ENCODE results near the gene CCSER1. TPM values are rescaled to one million over a fixed set of nuclear protein-coding genes. Genes with fewer than 3 reads are reported as not detected.

The CCSER1 gene
- total and polyA plus RNA-seq, 2 of the 8 experiments (the other 6 are each of a cell fraction or from before 2014, with no cell fraction given): 0.26 to 0.84 TPM

DNA sequence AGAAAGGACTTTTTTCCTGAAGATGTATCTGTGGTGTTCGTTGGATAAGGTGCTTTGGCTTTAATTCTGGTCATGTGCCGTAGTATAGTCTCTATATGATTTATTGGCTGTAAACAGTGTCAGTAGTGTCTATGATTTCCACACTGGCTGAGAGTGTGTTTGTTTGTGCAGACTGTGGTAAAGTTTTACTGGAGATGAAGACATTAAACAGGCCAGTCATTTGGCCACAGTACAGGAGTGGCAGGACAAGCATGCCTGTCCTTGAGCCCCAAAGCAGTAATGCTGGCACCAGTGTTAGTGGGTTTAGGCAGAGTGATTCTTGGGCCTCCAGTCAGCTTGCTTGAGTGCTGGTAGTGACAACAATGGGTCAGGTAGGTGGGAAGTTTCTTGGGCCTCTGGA lies 1152.7 kb downstream of the CCSER1 start:
- no peaks in the 10 kb centered on the region for H3K23me2 ChIP-seq (ENCODE audit: low read depth, low read length)
- no peak overlapping the region for H3K27ac ChIP-seq (ENCODE audit: low read depth, low read length)
- no peak overlapping the region for H2BK120ac ChIP-seq (replicated peaks; ENCODE audit: low read depth, low read length)
- H3K4me1 ChIP-seq (replicated peaks in 1 of 4; ENCODE audit: control insufficient read depth in 3 of 4, insufficient read depth in 4 of 4, low read length in 3 of 4): peaks cover 0 to 4% (median 0%) of the 10 kb centered on the region in 4 experiments; a peak in 2 of 7 replicates
- no peak overlapping the region for H3K9ac ChIP-seq (replicated peaks in 1 of 4; ENCODE audit: extremely low read depth in 1 of 4, low read depth in 3 of 4, low read length in 3 of 4)
- H3K9me3 ChIP-seq (ENCODE audit: insufficient read depth in 2 of 2, low read depth in 1 of 2, low read length in 1 of 2): no peaks in the 10 kb centered on the region
- WGBS, 2 experiments (ENCODE audit: extremely low coverage in 1 of 2, insufficient coverage in 1 of 2, insufficient read length in 1 of 2, insufficient replicate concordance in 2 of 2, low coverage in 1 of 2, low lambda C conversion rate in 2 of 2, missing lambda C conversion rate in 1 of 2): 83% methylated on average over 2 of the region's 2 CpGs; no CpG with 5 or more reads in 1 of the 2 experiments
- H4K91ac ChIP-seq (replicated peaks; ENCODE audit: insufficient read length, low read length): no peak overlapping the region
- H3K79me1 ChIP-seq (ENCODE audit: low read depth, low read length): no peaks in the 10 kb centered on the region
- POLR2A ChIA-PET (ENCODE audit: partially characterized antibody): no interaction called here
- 0 out of 2 replicates have a peak overlapping the region, but pooled peaks have one; percentile 40 for H2AK5ac ChIP-seq (ENCODE audit: low read depth, low read length)
- no peak overlapping the region for H2BK15ac ChIP-seq (ENCODE audit: low read length)
- H3K36me3 ChIP-seq (ENCODE audit: control insufficient read depth in 2 of 4, insufficient read depth in 4 of 4, low read length in 3 of 4): no peaks in the 10 kb centered on the region
- FAIRE-seq (no peak), DNase-seq (ENCODE audit: low read depth in 1 of 2, low spot score in 2 of 2) (no peak)
- H2AFZ ChIP-seq (ENCODE audit: low read length): no peak overlapping the region
- H2BK20ac ChIP-seq (ENCODE audit: low read length): no peak overlapping the region
- H4K20me1 ChIP-seq (replicated peaks in 1 of 2; ENCODE audit: control insufficient read depth in 1 of 2, insufficient read depth in 2 of 2, low read length in 2 of 2): no peaks in the 10 kb centered on the region
- H3K4ac ChIP-seq (replicated peaks; ENCODE audit: insufficient read length, low read depth, low read length): no peak overlapping the region
- no peak overlapping the region for H3K18ac ChIP-seq (ENCODE audit: extremely low read depth, low read length)
- CTCF ChIA-PET (ENCODE audit: partially characterized antibody): interaction anchor here (0.7 kb wide), 1 partner anchor 75 kb away, joined by 4 read pairs; no protein-coding TSS in a partner anchor
- no peak overlapping the region for H4K8ac ChIP-seq (ENCODE audit: extremely low read depth, insufficient read depth, low read length)
- peak overlapping the region; percentile 29; the same call in 1 of the 2 replicates for H2BK12ac ChIP-seq (ENCODE audit: low read depth, low read length)
- no peak overlapping the region for H3K23ac ChIP-seq (ENCODE audit: insufficient read length)
- no peak overlapping the region; the same call in 1 of the 2 replicates for H2BK5ac ChIP-seq (ENCODE audit: low read depth, low read length)
- H3K79me2 ChIP-seq (ENCODE audit: control insufficient read depth in 1 of 2, insufficient read depth in 2 of 2, low read length in 2 of 2): no peaks in the 10 kb centered on the region
- no peak overlapping the region for H3K14ac ChIP-seq (ENCODE audit: insufficient read length)
- no peak overlapping the region for H4K5ac ChIP-seq (ENCODE audit: insufficient read length, low read depth, low read length)
- H3K4me3 ChIP-seq (ENCODE audit: extremely low read depth in 1 of 4, insufficient read depth in 2 of 4, low read depth in 3 of 4, low read length in 4 of 4): no peak overlapping the region
- no peak overlapping the region for H3K4me2 ChIP-seq (ENCODE audit: insufficient read depth in 1 of 2, low read depth in 2 of 2, low read length in 2 of 2)
- no peak for TF ChIP-seq CHD2 (IDR thresholded peaks at IDR 0.05; ENCODE audit: low read length)
- TF ChIP-seq POLR2AphosphoS5 (IDR thresholded peaks at IDR 0.05; ENCODE audit: low read depth, low read length): no peak
- TF ChIP-seq NANOG (IDR thresholded peaks at IDR 0.05; ENCODE audit: insufficient read depth, low read depth, low read length, poor library complexity, severe bottlenecking): no peak
- TF ChIP-seq KDM5A (IDR thresholded peaks at IDR 0.05; ENCODE audit: low read length): no peak
- TF ChIP-seq, protein P1, sequence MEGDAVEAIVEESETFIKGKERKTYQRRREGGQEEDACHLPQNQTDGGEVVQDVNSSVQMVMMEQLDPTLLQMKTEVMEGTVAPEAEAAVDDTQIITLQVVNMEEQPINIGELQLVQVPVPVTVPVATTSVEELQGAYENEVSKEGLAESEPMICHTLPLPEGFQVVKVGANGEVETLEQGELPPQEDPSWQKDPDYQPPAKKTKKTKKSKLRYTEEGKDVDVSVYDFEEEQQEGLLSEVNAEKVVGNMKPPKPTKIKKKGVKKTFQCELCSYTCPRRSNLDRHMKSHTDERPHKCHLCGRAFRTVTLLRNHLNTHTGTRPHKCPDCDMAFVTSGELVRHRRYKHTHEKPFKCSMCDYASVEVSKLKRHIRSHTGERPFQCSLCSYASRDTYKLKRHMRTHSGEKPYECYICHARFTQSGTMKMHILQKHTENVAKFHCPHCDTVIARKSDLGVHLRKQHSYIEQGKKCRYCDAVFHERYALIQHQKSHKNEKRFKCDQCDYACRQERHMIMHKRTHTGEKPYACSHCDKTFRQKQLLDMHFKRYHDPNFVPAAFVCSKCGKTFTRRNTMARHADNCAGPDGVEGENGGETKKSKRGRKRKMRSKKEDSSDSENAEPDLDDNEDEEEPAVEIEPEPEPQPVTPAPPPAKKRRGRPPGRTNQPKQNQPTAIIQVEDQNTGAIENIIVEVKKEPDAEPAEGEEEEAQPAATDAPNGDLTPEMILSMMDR (IDR thresholded peaks at IDR 0.05; ENCODE audit: control extremely low read depth in 1 of 3, insufficient read depth in 1 of 3, low read depth in 1 of 3, low read length in 3 of 3): no peak
- TF ChIP-seq SRF (IDR thresholded peaks at IDR 0.05; ENCODE audit: low read depth, low read length): no peak
- TF ChIP-seq, protein P2, sequence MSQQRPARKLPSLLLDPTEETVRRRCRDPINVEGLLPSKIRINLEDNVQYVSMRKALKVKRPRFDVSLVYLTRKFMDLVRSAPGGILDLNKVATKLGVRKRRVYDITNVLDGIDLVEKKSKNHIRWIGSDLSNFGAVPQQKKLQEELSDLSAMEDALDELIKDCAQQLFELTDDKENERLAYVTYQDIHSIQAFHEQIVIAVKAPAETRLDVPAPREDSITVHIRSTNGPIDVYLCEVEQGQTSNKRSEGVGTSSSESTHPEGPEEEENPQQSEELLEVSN (IDR thresholded peaks at IDR 0.05): no peak
- TF ChIP-seq RAD21 (IDR thresholded peaks at IDR 0.05 in 1 of 2, conservative IDR thresholded peaks at IDR 0.05 in 1 of 2; ENCODE audit: low read depth in 2 of 2, low read length in 2 of 2): no peak
- TF ChIP-seq NRF1 (IDR thresholded peaks at IDR 0.05; ENCODE audit: low read depth, low read length): no peak
- no peak for TF ChIP-seq RNF2 (IDR thresholded peaks at IDR 0.05; ENCODE audit: borderline replicate concordance, low read depth, low read length, missing control alignments, poor library complexity, severe bottlenecking)
- H3K27me3 ChIP-seq (replicated peaks in 1 of 4; ENCODE audit: control insufficient read depth in 3 of 4, extremely low read depth in 1 of 4, insufficient read depth in 3 of 4, low read length in 3 of 4): no peaks in the 10 kb centered on the region
- H3K56ac ChIP-seq (replicated peaks; ENCODE audit: insufficient read length, low read depth, low read length): no peak overlapping the region
